SW 1271 (cell line): ENCODE data around the gene RYR3.

ENCODE experiments used
- DNase-seq, 2 experiments: peaks; one replicate each; lab custom pipeline; 2025; lab: John Stamatoyannopoulos, UW

The RYR3 gene

DNA sequence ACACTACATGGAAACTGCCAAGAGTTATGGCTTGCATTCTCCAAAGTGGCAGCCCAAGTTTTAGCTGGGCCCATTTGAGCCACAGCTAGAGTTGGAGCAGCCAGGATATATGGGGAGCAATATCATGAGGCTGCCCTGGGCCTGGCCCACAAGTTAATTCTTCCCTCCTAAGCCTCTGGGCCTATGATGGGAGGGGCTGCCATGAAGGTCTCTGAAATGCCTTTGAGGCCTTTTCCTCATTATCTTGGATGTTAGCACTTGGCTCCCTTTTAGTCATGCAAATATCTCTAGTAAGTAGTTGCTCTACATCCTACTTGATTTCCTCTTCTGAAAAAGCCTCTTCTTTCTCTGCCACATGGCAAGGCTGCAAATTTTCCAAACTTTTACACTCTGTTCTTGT, 400.0 kb downstream of the RYR3 start:
- no peak for DNase-seq

DNA sequence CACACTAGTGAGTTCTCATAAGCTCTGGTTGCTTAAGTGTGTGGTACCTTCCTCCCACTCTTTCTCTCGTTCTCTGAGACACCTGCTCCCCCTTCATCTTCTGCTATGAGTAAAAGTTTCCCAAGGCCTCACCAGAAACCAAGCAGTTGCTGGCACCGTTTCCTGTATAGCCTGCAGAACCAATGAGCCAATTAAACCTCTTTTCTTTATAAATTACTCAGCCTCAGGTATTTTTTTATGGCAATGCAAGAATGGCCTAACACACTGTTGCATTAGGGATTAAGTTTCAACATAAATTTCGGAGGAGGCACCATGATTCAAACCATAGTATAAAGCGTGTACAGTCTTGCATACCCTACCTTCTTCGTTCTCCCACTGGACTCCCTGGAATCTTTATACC, 405.3 kb downstream of the RYR3 start:
- DNase-seq = no peak

DNA sequence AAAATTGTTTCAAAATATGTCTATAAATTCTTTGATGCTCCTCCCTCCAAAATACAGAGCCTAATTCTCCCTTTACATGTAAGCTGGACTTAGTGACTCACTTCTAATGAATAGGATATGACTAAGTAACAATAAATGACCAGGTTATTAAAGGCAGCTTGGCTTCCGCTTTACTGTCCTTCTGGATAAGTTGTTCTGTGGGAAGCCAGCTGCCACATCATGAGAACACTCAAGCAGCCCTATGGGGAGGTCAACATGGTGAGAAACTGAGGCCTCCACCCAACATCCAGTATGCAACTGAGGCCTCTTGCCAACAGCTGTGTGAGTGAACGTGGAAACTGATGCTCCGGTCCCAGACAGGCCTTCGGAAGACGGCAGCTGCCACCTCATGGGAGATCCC, 410.2 kb downstream of the RYR3 start:
- DNase-seq = no peak

DNA sequence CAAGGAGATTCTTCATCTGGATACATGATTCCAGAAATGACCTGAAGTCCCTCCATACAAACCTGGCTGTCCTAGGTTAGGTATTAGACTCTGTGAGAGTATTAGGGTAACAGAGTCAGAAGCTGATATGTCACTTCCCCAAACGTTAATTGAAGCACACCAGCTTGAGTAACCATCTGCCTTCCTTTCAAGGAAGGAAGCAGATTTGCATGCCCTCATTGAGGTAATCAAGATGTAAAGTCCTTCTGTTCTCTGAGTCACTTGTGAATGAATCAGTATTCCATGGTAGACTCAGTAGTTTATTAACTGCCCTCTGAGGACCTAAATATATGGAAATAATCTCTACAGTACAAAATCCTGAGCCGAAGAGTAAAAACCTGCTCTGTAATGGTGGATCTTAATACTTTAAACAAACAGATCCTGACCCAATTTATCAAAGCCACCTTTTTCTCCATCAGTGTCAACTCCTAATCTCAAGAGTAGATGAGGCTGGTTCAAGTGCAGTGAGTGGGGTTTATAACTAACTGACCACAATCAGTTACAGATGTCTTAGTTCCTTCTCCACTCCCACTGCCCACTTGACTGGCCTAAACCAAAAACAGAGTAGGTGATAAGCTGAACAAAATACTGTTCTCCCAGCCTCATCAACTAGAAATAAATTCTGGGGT, 411.4 kb downstream of the RYR3 start:
- DNase-seq = no peak

DNA sequence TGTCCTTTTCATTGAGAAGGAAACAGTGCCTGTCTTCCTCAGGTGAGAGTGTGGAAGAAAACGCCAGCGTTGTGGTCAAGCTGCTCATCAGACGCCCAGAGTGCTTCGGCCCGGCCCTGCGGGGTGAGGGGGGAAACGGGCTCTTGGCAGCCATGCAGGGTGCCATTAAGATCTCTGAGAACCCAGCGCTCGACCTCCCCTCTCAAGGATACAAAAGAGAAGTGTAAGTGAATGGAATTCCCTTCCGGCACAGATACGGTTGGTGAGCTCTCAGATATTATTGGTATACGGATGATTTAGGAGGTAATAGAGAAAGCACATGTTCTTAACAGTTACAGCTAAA, 411.9 kb downstream of the RYR3 start:
- no peak for DNase-seq

DNA sequence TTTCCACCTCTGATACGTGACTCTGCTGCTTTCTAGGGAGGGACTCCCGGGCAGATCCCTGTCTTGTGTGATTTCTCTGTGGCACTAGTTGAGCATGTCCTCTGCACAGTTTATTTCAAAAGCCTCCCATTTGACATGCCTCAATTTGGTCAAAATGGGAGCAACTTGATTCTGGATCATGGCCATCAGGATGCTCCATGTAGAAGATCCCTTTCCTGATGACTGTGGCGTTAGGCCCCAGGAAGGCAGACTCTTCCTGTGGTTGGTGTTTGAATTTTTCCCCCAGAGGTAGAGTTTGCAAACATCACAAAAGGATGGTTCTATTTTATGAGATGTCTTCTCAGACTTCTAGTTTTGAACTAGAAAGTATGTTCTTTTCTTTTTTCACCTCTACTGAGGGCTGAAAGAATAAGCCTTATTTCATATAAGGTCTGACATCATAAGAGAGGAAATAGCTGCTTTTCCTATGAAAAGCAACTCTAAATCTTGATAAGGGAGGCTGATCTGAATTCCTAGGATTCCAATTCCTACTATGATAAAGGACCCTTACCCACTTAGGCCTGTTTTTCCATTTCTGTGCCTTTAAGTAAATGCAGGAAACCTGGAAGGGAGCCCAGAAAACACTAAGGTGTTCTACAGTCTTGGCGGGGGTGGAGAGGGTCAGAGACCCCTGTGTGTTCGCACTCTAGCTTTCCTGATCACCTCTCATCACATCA, 413.7 kb downstream of the RYR3 start:
- DNase-seq = no peak

DNA sequence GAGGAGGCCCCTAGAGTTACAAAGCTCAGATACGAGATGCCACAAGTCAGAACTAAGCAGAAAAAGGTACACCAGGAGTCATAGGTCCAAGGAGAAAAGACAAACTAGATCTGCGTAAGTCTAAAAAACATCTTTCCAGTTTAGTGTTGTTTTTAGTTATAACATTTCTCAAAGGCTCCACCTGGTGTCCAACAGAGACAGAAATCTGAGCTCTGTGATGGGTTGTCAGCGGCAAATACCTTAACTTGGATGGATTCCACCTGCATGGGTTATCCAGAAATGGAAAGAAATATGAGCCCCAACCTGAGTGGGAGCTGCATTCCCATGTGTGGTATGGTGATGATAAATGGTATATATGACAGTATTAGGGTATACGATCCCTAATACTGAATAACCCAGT, 418.9 kb downstream of the RYR3 start:
- no peak for DNase-seq

DNA sequence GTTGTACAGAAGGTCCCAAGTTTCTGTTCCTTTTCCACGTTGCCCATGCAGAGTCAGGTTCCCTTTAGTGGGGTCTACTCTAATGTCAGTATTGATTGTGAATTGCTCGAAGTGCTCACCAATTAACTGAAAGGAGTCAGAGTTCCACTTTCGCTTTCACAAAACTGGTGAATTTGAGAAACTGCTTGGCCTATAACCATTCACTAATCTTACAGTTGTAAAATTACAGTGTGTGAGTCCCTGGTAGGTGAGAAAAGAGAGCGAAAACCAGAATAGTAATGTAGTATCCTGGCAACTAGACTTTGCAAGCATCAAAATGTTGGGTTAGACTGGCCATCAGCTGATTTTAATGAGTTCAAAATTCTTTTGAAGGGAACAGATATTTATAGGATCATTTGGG, 420.0 kb downstream of the RYR3 start:
- DNase-seq = no peak

DNA sequence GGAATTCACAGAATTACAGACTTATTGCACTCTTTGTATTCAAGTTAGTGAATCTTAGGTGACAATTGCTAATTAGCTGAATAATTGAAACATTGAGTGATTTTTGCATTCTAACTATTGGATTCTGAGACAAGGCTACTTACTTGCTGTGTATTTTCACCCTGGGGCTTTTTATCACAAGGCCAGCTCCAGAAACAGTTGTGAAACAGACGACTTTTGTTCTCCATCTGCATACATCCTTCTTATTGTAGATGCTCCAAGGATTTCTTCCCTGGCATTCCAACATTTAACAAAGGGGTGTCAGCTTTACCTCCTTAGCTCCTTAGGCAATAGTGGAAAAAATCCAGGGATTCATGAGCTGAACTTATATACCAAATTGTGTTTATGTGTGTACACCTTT, 424.4 kb downstream of the RYR3 start:
- no peak for DNase-seq

DNA sequence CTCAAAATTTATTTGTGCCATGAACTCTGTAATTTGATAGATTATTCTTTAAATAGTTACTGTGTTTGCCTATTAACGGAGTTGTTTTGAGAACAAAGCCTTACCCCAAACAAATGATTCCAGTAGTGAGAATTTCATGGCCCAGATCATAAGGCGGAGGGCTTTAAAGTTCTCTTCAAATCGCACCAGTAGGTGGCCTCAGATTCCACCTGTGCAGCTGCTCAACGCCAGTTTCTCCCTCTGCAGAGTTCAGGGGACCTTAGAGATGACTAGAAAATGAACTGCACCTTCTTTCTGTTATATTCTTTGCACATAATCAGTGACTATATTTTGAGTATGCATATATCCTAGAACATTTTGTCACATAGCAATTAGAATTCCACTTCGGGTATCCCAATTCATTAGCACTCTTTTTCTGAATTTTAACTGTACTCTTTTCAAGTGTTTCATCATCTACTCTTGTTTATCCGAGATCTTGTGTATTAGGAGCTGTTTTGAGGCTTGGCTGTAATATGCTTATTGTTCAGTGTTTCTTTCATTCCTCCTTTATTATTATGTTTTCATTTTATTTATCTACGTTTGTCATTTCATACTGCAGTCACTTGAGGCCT, 425.0 kb downstream of the RYR3 start:
- peak in 1 of 2 experiments; percentile 15 for DNase-seq

DNA sequence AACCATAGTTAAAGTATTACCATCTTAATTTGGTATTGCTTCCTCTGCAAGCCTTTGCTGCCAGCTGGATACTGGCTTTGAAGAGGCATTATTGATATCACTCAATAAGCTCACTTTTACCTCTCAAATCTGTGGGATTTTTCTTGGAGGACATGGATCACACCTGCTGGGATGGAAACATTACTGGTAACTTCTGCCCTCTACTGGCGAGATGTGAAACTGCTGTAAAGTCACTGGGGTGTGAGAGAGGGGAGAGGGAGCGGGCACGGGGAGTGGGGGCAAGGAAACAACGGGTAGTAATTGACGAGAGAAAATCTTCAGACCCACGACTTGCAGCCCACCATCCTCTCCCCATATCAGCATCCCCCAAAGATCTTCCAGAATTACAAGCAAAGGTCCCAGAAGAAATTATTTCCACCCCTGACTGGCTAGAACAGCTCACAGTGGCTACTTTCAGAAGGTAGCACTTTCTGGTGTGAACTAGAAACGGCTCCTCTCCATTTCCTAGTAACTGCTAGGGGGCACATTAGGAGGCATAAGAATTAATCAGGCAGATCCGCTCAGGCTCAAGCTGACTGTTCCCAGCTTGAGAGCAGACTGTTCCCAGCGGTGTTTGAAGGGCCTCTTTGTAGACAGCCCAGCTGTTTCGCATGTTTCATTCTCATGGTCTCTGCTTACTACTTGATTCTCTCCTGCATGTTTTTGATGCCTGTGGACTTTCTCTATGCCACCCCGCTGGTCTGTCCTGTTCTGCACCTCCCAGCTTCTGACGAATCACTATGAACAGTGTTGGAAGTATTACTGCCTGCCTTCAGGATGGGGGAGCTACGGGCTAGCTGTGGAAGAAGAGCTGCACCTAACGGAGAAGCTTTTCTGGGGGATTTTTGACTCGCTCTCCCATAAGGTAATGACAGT, 427.2 kb downstream of the RYR3 start:
- DNase-seq = peak in 1 of 2 experiments; percentile 9

DNA sequence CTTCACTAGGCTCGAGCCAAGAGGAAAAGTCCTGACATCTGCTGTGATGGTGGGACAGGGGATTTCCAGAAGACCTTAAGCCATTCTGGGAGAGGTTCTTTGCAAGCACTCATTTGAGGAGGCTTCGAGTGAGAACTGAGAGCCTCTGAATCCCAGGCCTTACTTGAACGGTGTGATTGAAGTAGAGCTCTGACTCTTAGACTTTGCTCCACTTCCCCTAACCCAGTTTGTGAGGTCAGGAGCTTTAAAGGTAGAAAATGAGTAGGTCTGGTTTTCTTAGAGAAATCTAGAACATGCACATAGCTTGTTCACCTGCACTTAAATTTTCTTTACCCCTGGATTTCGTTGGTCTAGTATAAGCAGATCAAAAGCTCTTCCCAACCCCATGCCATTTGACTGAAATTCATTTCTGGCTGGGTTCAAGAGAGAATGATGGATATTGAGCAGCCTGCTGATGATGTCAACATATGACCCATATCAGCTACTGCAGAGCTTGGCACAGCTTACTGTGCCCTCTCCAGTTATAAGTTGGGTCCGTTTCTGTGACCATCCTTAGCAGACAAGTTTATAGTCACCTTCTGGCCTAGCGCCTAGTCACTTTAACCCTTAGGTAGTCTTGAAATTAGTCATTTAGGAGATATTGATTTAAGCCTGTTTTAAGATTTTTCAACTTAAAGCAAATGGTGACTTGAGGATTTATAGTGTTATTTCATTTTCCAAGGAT, 428.3 kb downstream of the RYR3 start:
- no peak for DNase-seq

DNA sequence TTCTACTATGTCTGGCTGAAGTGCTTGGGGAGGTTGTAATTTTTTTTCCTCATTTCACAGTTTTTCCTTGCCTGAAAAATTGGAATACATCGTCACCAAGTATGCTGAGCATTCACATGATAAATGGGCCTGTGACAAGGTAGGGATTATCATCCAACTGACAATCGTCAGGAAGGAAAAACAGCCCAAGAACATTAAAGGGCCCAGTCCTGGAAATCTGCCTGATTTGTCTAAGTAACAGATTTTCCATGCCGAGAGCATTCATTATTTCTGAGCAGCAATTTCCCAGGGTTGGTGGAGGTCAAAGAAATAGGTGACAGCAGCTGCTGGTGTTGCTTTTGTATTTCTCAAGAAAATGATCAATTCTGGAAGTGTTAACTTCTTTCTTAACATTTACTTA, 431.5 kb downstream of the RYR3 start:
- no peak for DNase-seq

DNA sequence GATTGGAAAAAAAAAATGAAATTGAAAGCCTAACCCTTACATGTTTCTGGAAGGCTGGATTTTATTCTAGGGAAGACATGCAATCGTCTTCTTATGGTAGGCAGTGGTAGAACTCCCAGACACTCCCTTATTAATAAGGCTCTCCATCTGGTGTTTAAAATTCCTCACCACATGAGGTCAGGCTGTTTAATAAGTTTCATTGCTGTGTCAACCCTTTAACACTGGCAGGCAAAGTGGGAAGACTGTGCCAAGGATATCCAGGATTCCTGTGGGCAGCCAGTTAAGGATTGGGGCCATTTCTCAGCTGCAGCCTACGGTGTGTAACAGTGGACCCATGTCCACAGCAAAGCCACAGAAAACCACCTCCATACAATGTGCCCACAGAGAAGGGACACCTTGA, 432.0 kb downstream of the RYR3 start:
- no peak for DNase-seq

DNA sequence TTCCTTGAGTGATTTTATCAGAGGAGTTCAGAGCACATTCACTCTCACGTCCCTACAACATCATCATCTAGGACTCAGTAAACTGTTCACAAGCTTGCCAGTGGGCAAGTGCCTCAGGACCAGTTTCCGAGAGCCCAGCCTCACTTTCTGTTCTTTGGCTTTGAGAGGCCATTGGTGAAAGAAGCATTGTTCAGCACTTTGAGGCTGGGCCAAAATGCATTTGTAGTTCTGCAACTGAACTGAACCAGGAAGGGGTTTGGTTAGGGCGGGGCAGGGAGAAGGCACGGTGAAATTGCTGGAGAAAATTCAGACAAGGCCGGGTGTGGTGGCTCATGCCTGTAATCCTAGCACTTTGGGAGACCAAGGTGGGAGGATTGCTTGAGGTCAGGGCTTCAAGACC, 435.4 kb downstream of the RYR3 start:
- no peak for DNase-seq

DNA sequence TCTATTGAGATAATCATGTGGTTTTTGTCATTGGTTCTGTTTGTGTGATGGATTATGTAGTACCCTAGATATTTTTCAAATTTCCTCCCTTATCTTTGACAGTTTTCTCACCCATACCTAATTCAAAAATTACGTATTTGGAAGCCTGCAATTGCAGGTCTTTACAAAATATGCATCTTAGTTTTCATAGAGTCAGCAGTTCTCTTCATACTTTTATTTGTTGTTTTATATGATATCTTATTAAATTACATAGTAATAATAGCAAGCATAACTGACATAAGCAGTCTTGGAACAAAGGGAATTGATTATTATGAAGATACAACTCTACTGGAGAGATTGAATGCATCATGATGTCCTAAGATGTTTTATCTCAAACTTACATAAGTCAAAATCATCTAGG, 442.2 kb downstream of the RYR3 start:
- no peak for DNase-seq

DNA sequence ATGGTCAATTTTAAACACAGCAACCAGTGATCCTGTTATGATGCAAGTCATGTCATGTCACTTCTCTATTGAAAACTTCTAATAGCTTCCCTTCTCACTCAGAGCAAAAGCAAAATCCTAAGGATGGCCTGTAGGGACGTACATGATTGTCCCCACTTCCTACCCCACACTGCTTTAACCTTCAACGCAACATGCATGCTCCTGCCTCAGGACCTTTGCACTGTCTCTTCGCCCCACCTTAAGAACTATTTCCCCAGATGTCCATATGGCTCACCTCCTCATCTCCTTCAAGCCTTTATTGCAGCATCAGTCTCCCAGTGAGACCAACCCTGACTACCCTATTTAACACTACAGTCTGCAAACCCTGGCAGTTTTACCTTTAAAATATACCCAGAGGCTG, 443.5 kb downstream of the RYR3 start:
- no peak for DNase-seq

DNA sequence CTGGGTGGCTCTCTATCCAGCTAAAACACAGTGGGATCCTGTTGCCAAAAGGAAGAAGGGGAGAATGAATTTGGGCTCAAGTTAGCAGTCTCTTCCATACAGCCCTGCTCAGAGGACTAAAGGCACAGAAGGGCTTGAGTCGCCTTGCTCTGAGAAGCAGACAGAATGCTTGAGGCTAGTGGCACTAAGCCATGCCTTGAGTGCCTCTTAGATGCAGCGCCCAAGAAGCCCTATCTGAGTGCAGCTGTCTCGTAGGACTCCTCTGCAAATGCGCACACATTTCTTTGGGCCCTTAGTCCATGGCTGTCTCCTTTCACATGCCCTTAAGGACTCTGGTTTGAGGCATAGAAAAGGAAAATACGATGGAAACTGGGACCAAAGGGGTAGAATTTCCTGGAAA, 446.2 kb downstream of the RYR3 start:
- DNase-seq = no peak

DNA sequence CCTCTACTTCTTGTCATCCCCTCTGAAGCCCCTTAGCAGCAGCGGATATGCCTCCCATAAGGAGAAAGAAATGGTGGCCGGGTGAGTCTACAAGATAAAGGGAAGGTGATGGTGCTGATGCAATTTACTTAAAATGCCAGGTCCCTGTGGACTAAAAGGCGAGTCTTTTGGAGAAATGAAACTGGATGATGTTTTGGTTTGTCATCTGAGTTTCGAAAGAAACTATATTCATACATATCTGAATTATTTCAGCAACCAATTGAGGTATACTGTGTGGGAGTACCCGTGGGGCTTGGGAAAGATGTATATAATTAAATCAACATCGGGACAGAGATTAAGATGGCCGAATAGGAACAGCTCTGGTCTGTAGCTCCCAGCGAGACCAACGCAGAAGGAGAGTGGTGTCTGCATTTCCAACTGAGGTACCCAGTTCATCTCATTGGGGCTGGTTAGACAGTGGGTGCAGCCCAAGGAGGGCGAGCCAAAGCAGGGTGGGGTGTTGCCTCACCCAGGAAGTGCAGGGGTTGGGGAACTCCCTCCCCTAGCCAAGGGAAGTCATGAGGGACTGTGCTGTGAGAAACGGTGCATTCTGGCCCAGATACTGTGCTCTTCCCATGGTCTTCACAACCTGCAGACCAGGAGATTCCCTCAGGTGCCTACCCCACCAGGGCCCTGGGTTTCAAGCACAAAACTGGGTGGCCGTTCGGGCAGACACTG, 446.9 kb downstream of the RYR3 start:
- no peak for DNase-seq

DNA sequence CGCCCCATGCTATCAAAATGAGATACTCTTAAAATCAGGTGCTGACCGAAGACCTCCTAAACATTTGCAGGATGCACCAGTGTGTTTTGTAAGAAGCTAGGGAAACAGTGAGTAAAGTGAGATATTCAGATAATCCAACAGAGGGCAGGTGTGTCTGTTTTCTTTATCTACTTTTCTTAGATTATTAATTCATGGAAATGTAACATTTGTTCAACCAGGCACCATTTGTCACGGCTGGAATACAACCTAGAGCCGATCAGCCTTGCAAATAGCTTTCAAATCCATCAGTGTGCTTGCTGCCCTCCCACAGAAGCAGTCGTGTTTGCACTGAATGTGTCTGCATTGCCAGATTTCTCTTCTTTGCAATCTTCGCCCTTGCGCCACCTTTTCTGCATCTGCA, 455.6 kb downstream of the RYR3 start:
- no peak for DNase-seq

DNA sequence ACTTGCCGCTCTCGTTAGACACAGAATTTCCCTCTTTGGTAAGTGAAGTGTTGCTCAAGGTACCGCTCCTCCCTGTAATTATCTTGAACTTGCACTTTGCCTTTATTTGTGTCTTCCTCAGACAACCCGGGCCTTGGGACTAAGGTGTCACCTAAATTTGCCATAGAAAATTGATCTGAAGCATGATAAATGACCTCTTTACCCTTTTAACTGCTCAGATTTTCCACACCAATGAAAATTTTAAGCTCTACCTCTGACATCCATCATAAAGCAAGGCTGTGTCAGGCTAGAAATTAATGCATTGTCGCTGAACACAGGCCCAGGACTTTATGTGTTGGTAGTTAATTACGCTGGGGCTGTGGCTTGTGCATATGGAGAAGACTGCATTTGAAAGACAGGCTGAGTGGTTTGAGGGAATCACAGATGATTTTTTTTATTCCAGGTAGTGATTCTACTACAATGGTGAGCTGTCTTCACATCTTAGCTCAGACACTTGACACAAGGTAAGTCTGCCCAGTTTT, 458.0 kb downstream of the RYR3 start:
- DNase-seq = no peak
